DLD1 (cell line): Measurements from ENCODE around the gene DHX8.

Experiments
- in situ Hi-C: cut with HindIII; loops from 2 replicates; pipeline ENCODE4 v1.10.0; 2017; ENCODE audit warnings: low sequenced_read_pairs

Gene DHX8

GRCh38 chr17:43545383-43545632 lies 61.5 kb downstream of the DHX8 start:
- in situ Hi-C loops: no loop called here

GRCh38 chr17:43546319-43547188 lies 62.8 kb downstream of the DHX8 start, which contains the start of gene ETV4:
ETV4 (minus strand) TSS chr17:43546340; CDS start chr17:43545617, 723 bp downstream.
- in situ Hi-C loops: no loop called here

GRCh38 chr17:43547189-43547550 lies 63.4 kb downstream of the DHX8 start:
- in situ Hi-C loops: no loop called here

- in situ Hi-C loops: no loop called here
Measured at GRCh38 chr17:43547659-43548256, 64.0 kb downstream of the DHX8 start.

GRCh38 chr17:43548689-43549379 lies 65.1 kb downstream of the DHX8 start:
- in situ Hi-C loops: no loop called here

GRCh38 chr17:43549496-43549895 lies 65.7 kb downstream of the DHX8 start:
- in situ Hi-C loops: no loop called here

- in situ Hi-C loops: no loop called here
Measured at GRCh38 chr17:43550754-43551153, 67.0 kb downstream of the DHX8 start.

GRCh38 chr17:43552229-43552837 lies 68.6 kb downstream of the DHX8 start:
- in situ Hi-C loops: no loop called here

GRCh38 chr17:43553573-43553972 lies 69.8 kb downstream of the DHX8 start:
- in situ Hi-C loops: no loop called here

- in situ Hi-C loops: no loop called here
Measured at GRCh38 chr17:43554857-43555256, 71.1 kb downstream of the DHX8 start.

GRCh38 chr17:43556292-43556691 lies 72.5 kb downstream of the DHX8 start:
- in situ Hi-C loops: no loop called here

GRCh38 chr17:43558805-43559160 lies 75.0 kb downstream of the DHX8 start:
- in situ Hi-C loops: no loop called here

- in situ Hi-C loops: no loop called here
Measured at GRCh38 chr17:43559161-43559816, 75.5 kb downstream of the DHX8 start.

GRCh38 chr17:43560461-43561427 lies 77.0 kb downstream of the DHX8 start:
- in situ Hi-C loops: loop anchor here (5.0 kb wide), 1 partner anchor 142 kb away; no protein-coding TSS in a partner anchor

- in situ Hi-C loops: loop anchor here (5.0 kb wide), 1 partner anchor 139 kb away; no protein-coding TSS in a partner anchor
Measured at GRCh38 chr17:43562679-43563599, 79.2 kb downstream of the DHX8 start.

- in situ Hi-C loops: loop anchor here (5.0 kb wide), 1 partner anchor 138 kb away; no protein-coding TSS in a partner anchor
Measured at GRCh38 chr17:43563600-43564594, 80.1 kb downstream of the DHX8 start.

GRCh38 chr17:43568506-43569082 lies 84.8 kb downstream of the DHX8 start:
- in situ Hi-C loops: no loop called here
